Renal cortical epithelial cell (primary cell): ENCODE data around the gene GNG11. TPM values are rescaled to one million over a fixed set of nuclear protein-coding genes. Genes with fewer than 3 reads are reported as not detected.

ENCODE experiments used
- DNase-seq: peaks from one replicate; pipeline ENCODE4 v3.0.0-alpha.2; 2011; ENCODE audit warnings: low read depth
- total RNA-seq: library from RNA; depleted of rRNA; stranded (reverse); fragments of >200 nt; gene quantifications from 2 replicates; pipeline ENCODE4 v1.2.3, GENCODE V29; 2014

GNG11 gene
- total RNA-seq, 1 donor from 2014 or later = 26.0 TPM

DNA sequence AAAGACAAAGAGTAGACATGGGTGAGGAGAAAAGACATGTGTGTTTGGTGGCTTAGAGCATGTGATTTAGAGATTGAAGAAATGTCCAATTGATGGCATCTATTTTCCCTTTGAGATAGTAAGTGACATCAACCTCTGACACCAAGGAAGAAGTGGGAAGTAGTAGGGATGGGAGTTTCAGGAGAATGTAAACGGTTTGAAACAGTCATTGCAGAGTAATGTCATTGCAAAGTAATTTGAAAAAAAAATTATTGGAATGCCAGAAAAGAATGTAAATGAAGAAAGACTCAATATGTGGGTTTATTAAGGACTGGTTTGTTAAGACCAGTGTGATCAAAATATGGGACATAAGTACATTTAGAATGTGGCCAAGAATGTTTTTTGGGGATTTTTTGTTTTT is 26.6 kb downstream of the GNG11 start:
- DNase-seq = no peak

- no peak for DNase-seq
Measured at GRCh38 chr7:93948873-93949272, 27.3 kb downstream of the GNG11 start.

- peak; percentile 66 for DNase-seq
Measured at GRCh38 chr7:93949423-93949822, 27.9 kb downstream of the GNG11 start.

- no peak for DNase-seq
Measured at GRCh38 chr7:93955304-93955703, 33.8 kb downstream of the GNG11 start.

GRCh38 chr7:93957767-93958166 is 36.2 kb downstream of the GNG11 start:
- no peak for DNase-seq

- DNase-seq = no peak
Measured at GRCh38 chr7:93958216-93958615, 36.7 kb downstream of the GNG11 start.

- no peak for DNase-seq
Measured at GRCh38 chr7:93958651-93959050, 37.1 kb downstream of the GNG11 start.

GRCh38 chr7:93960986-93961385 is 39.5 kb downstream of the GNG11 start:
- no peak for DNase-seq

- no peak for DNase-seq
Measured at GRCh38 chr7:93964262-93964661, 42.7 kb downstream of the GNG11 start.

- DNase-seq = no peak
Measured at GRCh38 chr7:93964813-93965212, 43.3 kb downstream of the GNG11 start.

DNA sequence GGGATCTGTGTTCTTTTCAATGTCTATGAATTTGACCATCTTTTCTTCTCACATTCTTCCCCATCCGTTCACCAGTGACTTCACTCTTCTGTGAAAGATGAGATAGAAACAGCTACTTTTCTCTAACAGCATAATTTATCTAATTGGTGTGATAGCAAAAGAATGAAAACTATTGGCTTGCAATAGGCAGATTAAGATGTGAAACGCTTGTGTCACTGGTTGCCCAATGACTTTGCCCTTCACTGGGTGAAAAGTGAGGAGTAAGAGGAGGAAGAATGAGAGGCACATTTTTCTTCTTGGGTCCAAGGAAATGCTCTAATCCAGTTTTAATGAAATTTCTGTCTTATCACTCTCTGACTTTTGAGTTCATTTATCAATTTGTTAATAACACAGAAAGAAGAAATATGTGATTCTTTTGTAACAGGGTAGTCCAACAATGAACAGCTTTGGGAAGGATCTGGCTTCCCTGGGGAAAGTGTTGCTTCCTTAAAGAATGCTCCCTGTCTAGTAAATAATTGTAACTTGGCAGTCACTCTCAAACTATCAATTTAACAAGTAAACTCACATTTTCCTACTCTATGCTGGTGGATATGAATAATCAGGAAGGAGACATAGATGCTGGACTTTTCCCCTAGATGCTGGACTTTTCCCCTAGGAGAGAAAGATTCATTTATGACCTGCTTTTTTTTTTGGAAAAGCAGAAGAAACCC is 47.5 kb downstream of the GNG11 start:
- no peak for DNase-seq

GRCh38 chr7:93972029-93972725 is 50.6 kb downstream of the GNG11 start:
- no peak for DNase-seq

DNA sequence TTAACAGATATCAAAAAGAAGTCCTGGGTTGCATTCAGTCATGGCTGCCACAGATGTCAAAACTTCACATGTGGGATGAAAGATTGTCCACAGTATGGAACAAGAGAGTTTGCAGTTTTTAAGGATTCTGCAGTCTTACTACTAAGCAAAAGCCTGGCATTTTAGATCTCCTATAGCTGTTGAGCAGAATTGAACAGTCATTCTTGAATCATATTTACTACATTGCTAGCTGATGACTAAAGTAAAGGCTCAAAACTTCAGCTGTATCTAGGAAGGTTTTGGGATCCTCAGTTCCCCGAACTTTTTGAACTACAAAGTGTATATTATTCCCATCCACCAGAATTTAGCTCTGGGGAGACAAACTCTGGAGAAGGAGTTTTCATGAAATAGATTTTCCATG is 51.6 kb downstream of the GNG11 start:
- no peak for DNase-seq

DNA sequence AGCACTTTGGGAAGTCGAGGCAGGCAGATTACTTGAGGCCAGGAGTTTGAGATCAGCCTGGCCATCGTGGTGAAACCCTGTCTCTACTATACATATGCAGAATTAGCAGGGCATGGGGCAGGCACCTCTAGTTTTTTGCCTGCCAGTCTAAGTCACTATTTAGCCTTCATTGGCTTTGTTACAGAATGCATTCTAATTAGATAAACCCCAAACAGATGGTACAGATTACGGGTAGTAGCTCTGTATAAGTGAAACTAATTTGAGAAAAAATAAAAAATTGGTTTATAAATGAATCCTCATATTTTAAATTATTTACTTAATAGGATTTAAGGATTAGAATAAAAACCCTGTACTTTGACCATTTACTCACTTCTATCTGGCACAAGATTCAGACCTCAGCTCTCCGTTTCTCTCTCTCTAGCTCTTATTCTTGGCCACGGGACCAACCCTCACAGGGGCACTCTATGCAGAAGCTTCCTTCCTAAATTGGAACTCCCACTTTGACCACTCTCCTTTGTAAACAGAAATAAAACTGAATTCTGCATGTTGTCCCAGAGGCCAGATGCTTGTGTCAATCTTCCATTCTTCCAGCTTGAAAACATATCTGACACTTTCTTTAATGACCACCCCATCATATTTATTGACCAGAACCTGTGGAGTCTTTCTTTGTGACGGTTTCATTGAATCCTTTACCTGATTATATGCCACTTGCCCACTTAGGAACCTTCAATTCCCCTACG is 55.8 kb downstream of the GNG11 start:
- DNase-seq = no peak

Other genes with a start within 250 kb of the GNG11 start
- gene TFPI2, start 31.0 kb upstream of the GNG11 start, total RNA-seq = 22.7 and 65.1 TPM in 2 replicates
- 0.05 TPM in 1 of 2 replicates, not detected in the other for gene GNGT1, start 15.2 kb upstream of the GNG11 start, total RNA-seq
- gene BET1, start 82.6 kb downstream of the GNG11 start, total RNA-seq = 55.0 and 63.0 TPM in 2 replicates